AG10803 (cell line): ENCODE measurements around the gene CLASP1.
"Not testable (repeated sequence)": the region's sequence is repeated elsewhere in the genome, so short reads cannot be mapped to it uniquely, and the experiment has no call there.

ENCODE experiments used
- DNase-seq: peaks from one replicate; pipeline ENCODE4 v3.0.0; 2010; ENCODE audit warnings: low read depth
- H3K4me3 ChIP-seq: 2 replicates; pipeline ENCODE4 v1.5.1; 2011; ENCODE audit warnings: mild to moderate bottlenecking, low read length, control low read depth
- CTCF ChIP-seq: conservative IDR thresholded peaks from 2 replicates; pipeline ENCODE4 v1.5.1; 2011; ENCODE audit warnings: mild to moderate bottlenecking, low read length, control low read depth, inconsistent platforms

CLASP1 gene

GRCh38 chr2:121647396-121647795, 1.9 kb downstream of the CLASP1 start:
- peak overlapping the region; percentile 96 for H3K4me3 ChIP-seq
- no peak for DNase-seq
- no peak for TF ChIP-seq CTCF

GRCh38 chr2:121644715-121645114, 4.5 kb downstream of the CLASP1 start:
- no peak for DNase-seq
- TF ChIP-seq CTCF, result no peak
- H3K4me3 ChIP-seq, result no peak overlapping the region

- no peak overlapping the region for H3K4me3 ChIP-seq
- no peak for TF ChIP-seq CTCF
- no peak for DNase-seq
Observed at GRCh38 chr2:121643877-121644276, 5.4 kb downstream of the CLASP1 start.

GRCh38 chr2:121640380-121641316, 8.6 kb downstream of the CLASP1 start:
- DNase-seq, result no peak
- H3K4me3 ChIP-seq, result no peak overlapping the region
- TF ChIP-seq CTCF, result no peak

GRCh38 chr2:121639846-121640245, 9.4 kb downstream of the CLASP1 start:
- not testable (repeated sequence) for H3K4me3 ChIP-seq, DNase-seq

GRCh38 chr2:121638333-121638732, 10.9 kb downstream of the CLASP1 start:
- H3K4me3 ChIP-seq, result no peak overlapping the region
- TF ChIP-seq CTCF, result no peak
- DNase-seq, result peak; percentile 34

GRCh38 chr2:121635371-121635770, 13.9 kb downstream of the CLASP1 start:
- DNase-seq, result peak; percentile 21
- no peak for TF ChIP-seq CTCF
- H3K4me3 ChIP-seq, result no peak overlapping the region
